Tibial nerve (tissue), 4 donors: ENCODE results near the gene CHCHD1.

Source experiments
- EP300 ChIP-seq, 2 donors: sonication (generic); formaldehyde crosslinking; IDR thresholded peaks; one replicate each; pipeline ENCODE4 v1.6.1; 2017; ENCODE audit warnings: antibody characterized with exemption in 2 of 2, mild to moderate bottlenecking in 1 of 2
- POLR2A ChIP-seq, 2 donors: fragments of 450-650 bp; IDR thresholded peaks; one replicate each; pipeline ENCODE4 v1.6.1; 2017; ENCODE audit warnings: antibody characterized with exemption in 2 of 2, mild to moderate bottlenecking in 2 of 2, moderate library complexity in 2 of 2
- TF ChIP-seq, protein P1 (sequence below), 5 experiments: fragments of 200-600 bp in 3 of 5; fragments of 450-650 bp in 2 of 5; sonication (generic) in 3 of 5; IDR thresholded peaks; one replicate each; pipeline ENCODE4 v1.5.1; 2016 to 2019; ENCODE audit warnings: antibody characterized with exemption in 5 of 5, mild to moderate bottlenecking in 3 of 5, moderate library complexity in 2 of 5

GRCh38 chr10:73781548-73781878 is 335 bp upstream of the CHCHD1 start:
- TF ChIP-seq, protein P1, sequence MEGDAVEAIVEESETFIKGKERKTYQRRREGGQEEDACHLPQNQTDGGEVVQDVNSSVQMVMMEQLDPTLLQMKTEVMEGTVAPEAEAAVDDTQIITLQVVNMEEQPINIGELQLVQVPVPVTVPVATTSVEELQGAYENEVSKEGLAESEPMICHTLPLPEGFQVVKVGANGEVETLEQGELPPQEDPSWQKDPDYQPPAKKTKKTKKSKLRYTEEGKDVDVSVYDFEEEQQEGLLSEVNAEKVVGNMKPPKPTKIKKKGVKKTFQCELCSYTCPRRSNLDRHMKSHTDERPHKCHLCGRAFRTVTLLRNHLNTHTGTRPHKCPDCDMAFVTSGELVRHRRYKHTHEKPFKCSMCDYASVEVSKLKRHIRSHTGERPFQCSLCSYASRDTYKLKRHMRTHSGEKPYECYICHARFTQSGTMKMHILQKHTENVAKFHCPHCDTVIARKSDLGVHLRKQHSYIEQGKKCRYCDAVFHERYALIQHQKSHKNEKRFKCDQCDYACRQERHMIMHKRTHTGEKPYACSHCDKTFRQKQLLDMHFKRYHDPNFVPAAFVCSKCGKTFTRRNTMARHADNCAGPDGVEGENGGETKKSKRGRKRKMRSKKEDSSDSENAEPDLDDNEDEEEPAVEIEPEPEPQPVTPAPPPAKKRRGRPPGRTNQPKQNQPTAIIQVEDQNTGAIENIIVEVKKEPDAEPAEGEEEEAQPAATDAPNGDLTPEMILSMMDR (IDR thresholded peaks at IDR 0.05): no peak
- TF ChIP-seq POLR2A (IDR thresholded peaks at IDR 0.05): no peak
- no peak for TF ChIP-seq EP300 (IDR thresholded peaks at IDR 0.05)
